22Rv1 (cell line): ENCODE measurements around the gene ZNF280D.

Source experiments
- H3K27ac ChIP-seq: fragments of 450-650 bp; 2 replicates; pipeline ENCODE4 v1.5.1; 2017
- ZFX ChIP-seq: fragments of 450-650 bp; IDR thresholded peaks from 2 replicates; pipeline ENCODE4 v1.6.1; 2017; ENCODE audit warnings: antibody characterized with exemption, borderline replicate concordance
- TF ChIP-seq, protein P1 (sequence below): fragments of 450-650 bp; IDR thresholded peaks from 2 replicates; pipeline ENCODE4 v1.5.1; 2017; ENCODE audit warnings: mild to moderate bottlenecking

Gene ZNF280D

DNA sequence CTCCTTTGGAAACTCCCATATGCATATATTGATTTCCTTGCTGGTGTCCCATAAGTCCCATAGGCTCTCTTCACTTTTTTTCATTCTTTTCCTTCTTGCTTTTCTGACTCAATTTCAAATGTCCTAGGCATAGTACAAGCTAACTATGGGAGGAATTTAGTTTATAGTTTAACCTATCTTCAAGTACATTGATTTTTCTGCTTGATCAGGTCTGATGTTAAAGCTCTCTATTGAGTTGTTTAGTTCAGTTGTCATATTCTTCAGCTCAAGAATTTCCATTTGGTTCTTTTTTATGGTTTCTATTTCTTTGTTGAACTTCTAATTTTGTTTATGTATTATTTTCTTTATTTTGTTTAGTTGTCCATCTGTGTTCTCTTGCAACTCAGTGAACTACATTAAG lies 147.1 kb downstream of the ZNF280D start:
- H3K27ac ChIP-seq = no peak overlapping the region
- TF ChIP-seq ZFX = no peak
- TF ChIP-seq, protein P1, sequence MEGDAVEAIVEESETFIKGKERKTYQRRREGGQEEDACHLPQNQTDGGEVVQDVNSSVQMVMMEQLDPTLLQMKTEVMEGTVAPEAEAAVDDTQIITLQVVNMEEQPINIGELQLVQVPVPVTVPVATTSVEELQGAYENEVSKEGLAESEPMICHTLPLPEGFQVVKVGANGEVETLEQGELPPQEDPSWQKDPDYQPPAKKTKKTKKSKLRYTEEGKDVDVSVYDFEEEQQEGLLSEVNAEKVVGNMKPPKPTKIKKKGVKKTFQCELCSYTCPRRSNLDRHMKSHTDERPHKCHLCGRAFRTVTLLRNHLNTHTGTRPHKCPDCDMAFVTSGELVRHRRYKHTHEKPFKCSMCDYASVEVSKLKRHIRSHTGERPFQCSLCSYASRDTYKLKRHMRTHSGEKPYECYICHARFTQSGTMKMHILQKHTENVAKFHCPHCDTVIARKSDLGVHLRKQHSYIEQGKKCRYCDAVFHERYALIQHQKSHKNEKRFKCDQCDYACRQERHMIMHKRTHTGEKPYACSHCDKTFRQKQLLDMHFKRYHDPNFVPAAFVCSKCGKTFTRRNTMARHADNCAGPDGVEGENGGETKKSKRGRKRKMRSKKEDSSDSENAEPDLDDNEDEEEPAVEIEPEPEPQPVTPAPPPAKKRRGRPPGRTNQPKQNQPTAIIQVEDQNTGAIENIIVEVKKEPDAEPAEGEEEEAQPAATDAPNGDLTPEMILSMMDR = no peak

DNA sequence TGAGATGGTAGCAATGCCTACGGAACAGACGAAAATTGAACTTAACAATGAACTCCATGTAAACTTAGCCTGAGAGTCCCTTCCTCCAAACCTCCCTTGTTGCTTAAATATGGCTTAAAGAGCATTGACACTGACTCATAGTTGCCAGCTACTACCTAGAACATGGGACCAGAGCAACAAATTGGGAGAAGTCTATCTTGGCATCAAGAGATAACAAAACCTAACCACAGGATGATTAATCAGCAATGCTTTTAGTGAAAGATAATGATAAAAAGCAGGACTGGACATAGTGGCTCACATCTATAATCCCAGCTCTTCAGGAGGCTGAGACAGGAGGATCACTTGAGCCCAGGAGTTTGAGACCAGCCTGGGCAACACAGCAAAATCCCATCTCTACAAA lies 150.5 kb downstream of the ZNF280D start:
- H3K27ac ChIP-seq = no peak overlapping the region
- TF ChIP-seq, protein P1 = no peak
- TF ChIP-seq ZFX = no peak
